NCI-H524 treated with DMSO at 0.1 percent for 48 hours (cell line): ENCODE data around the gene HDGF.

Source experiments
- DNase-seq: peaks from one replicate; lab custom pipeline; 2025; lab: John Stamatoyannopoulos, UW

Gene HDGF

DNA sequence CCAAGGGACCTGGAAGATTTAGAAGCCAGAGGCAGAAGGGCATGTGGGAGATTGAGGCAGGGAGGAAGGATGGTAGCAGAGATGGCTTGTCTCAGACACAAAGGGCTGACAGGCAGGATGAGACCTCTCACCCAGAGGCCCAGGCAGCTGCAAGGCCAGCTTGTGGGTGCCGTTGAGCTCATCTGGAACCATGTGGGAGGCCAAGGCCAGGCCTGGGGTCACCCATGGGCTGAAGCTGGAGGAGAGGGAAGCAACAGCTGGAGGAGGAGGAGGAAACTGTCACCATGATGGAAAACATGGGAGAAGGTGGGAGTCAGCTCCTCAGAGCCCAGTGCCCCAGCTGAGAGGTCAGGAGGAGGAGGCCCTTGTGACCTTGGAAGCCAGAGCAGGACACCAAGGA lies 52.5 kb downstream of the HDGF start:
- DNase-seq: no peak

DNA sequence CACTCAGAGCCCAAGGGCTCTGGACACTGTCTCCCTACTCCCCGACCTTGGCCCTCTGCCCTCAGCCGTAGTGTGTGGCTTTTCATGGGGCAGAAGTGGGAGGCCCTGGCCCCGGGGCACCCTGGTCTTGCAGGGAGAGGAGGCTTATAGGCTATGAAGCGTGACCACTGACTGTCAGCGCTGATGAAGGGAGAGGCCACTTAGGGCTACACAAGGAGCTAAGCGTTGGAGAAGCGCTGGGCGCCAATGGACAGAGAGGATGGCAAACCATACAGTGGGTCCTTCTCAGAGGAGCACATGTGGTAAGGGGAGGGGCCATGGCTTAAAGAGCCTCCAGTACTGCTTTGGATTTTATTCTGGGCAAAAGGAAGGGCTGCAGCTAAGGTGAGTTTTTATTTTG lies 54.0 kb downstream of the HDGF start:
- DNase-seq: no peak

DNA sequence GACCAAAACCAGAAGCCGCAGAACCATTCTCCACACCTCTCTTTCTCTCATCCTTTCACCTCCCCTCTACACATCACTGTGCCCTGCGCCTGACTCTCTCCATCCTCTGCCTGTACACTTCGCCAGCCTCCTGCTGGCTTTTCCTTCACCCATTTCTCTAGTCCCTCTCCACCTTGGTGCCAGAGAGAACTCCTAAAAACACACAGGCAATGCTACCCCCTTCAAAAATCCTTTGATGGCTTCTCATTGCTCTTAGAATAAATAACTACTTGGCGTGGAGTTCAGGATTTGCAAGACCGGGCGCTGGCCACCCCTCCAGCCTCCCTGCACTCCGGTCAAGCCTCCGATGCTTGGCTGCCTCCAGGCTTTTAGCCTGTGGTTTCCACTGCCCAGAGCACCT lies 54.7 kb downstream of the HDGF start:
- DNase-seq: no peak

GRCh38 chr1:156694690-156694962 lies 56.8 kb downstream of the HDGF start:
- no peak for DNase-seq

DNA sequence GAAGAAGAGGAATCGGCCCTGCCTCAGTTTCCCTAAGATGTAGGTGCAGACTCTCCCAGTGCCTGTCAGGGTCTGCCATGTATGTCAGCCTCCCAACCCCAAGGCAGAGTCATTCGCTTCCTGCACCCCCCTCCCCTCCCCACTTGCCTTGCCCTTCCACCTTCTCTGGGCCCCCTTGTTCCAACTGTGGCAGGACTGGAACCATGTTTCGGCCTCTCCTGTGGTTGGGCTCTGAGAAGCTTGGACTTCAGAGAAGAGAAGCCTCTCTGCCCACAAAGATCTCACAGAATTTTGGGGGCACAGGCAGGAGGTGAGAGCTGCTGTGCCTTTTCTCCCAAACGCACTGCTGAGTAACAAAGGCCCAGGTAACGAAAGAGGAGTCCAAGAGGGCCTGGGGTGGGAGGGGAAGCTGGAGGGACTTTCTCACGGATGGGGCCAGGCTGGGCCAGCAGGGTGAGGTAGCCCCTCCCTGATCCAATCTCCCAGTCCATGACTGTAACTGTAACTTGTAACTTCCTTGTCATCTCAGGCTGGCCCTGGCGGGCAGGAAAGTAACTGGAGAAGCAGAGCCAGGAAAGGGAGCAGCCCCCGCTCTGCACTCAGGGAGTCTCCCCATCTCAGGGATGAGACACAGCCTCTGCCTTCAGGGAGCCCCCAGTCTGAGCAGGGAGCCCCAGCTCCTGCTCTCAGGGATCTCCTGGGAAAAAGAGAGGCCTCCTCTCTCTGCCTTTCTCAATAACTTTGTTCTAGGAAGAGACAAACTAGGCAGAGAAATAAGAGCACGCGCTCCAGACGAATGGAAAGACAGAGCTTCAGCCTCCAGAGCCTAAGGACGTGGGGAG lies 57.4 kb downstream of the HDGF start:
- DNase-seq: no peak

DNA sequence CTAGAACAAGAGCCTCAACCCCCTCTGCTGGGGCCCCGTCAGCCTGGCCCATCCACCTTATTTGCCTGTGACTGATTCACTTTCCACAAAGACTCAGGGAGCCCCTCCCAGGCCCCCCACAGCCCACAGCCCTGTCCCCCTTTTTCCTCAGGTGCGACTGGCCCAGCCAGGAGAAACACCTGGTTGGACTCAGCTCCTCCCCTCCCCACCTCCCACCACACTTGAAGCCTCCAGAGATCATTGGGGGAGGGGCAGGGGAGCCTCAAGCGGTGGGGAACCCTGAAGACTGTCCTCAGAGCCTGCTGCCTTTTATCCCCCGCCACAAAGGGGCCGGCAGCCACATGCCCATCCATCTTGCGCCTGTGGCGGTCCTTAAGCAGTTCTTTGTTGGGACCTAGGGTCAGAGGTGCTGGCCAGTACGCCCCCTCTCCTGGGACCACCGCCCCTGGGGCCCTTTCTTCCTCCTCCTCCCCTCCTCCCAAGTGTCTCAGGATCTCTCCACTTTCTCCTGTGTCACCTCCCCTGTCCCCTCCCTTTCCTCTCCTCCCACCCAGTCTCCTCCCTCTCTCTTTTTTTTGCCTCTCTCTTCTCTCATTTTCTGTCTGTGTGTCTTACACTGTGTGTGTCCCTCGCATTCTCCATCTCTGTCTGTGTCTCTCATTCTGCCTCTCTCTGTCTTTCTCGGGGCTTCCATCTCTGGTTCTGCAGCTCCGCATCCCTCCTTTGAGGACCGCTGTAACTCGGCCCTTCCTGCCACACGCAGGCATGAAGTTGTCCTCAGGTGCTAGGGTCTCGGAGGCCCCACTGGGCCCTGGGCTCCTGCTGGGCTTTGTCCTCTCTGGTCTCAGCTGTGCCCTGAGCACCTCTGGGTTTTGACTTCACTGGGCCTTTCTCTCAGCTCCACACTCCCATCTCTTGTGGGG lies 58.3 kb downstream of the HDGF start:
- no peak for DNase-seq

DNA sequence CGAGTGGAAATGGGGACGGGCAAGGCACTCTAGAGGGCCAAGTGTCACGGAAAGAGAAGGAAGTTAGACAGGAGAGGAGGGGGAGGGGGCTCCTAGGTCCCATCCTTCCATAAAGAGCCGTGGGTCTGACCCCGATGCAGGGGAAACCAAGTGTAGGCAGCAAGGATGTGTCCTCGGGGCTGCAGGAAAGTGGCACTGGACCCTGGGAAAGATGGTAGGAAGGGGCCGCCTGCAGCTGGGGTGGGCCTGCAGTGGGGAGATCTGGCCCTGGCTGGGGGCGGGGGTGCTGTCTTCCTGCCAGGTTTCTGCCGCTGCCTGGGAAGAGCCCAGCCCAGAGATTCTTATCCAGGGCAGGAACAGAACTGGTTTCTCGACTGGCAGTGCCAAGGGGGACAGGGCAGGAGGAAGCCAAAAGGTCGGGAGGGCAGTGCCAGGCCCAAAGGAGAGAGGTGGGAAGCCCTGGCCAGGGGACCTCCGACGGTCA lies 59.0 kb downstream of the HDGF start:
- no peak for DNase-seq
